ENCODE data around the gene GALNT12. TPM values are rescaled to one million over a fixed set of nuclear protein-coding genes. Genes with fewer than 3 reads are reported as not detected.

The GALNT12 gene
- total RNA-seq, 2 donors from 2014 or later: 4.1 to 5.5 TPM

DNA sequence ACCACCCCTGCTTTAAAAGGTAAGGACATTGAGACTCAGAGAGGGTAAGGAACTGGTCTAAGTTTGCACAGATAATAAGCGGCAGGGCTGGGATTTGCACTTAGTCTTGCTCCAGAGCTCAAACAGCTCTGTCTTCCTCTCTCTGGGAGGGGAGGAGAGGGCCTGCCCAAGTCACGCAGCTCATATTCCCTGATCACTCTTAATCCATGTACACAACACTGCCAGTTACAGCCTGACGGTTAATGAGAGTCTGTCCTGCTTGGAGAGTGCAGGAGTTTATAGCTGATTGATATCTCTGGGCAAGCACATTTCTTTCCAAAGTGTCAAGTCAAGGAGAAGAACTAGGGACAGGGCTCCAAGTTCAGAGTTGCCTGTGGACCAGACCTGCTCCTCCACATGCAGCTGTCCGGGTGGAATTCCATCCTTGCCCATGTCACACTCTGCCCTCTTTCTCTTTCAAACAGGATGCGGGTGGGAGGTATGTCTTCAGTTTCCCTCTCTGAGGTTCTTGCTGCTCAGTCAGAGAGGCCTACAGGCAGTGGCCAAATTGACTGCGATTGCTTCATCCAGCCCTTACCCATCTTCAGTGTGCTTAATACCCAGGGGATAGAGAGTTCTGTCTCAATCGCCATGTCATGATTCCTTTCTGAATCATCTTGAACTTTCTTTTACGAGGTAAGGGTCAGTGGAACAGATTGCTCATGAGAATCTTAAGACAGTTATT lies 54.5 kb downstream of the GALNT12 start:
- Mint-ChIP-seq H3K4me3 (no peak overlapping the region), H3K27me3 (peaks cover 32% of the 10 kb centered on the region), H3K9me3 (no peaks in the 10 kb centered on the region), H3K4me1 (no peaks in the 10 kb centered on the region), H3K36me3 (ENCODE audit: low read depth) (no peaks in the 10 kb centered on the region), H3K27ac (no peak overlapping the region)
- ATAC-seq (replicated peaks): no peak

DNA sequence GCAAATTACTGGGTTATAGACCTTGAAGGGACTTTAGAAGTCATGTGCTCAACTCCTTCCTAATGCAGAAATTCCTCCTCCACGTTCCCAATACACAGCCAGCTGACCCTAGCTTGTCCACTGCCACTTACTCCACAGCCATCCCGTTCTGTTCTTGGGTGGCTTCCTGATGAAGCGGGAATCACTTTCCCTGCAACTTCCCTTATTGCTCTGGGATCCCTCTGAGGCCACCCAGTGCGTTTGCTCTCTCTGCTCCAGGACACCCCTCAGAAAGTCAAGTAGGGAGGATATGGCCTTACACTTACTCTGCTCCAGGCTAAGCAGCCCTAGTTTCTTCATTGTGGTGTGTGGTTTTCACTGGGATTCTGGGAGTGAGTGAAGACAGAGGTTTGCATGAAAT lies 55.5 kb downstream of the GALNT12 start:
- Mint-ChIP-seq H3K36me3 (ENCODE audit: low read depth) (no peaks in the 10 kb centered on the region), H3K27me3 (peaks cover 27% of the 10 kb centered on the region), H3K4me3 (no peak overlapping the region), H3K4me1 (no peaks in the 10 kb centered on the region), H3K27ac (no peak overlapping the region), H3K9me3 (no peaks in the 10 kb centered on the region)
- no peak for ATAC-seq (replicated peaks)

DNA sequence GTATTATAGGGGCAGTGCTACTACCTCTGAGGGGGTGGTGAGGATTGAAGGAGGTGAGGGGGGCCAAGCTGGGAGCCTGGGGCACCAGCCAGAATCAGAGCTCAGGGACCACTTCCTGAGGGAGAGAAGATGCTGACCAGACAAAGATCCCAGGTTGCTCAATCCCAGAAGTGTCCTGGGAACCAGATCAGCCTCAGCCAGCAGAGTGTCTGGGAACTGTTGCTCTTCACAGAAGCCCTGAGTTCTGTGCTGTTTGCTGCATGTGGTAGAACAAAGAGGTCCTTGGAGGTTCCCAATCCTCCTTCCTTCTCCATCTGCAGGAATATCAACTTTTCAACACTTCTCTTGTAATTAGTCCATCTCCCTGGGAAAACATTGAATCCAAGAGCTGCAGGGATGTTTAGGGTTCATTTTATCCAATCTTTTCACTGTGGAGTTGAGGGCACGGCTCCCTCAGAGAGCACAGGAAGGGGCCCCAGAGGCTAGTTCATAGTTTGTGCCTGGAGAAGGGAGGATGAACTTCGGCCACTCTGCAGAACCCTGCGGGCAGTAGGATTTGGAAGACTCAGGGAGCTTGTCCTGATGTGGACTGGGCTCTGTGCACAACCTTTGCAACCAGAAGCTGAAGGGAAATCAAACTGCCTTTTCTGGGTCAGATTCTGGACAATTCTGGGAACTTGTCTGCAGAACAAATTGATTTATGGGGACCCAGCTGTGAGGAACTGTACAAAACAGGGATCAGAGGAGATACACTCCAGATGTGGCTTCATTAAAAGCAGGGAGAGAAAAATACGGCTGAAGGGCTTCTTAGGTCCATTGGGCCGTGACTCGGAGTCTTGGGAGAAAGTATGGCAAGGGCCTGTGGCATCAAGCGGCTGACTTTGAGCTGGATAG lies 57.1 kb downstream of the GALNT12 start:
- no peaks in the 10 kb centered on the region for H3K36me3 Mint-ChIP-seq (ENCODE audit: low read depth)

DNA sequence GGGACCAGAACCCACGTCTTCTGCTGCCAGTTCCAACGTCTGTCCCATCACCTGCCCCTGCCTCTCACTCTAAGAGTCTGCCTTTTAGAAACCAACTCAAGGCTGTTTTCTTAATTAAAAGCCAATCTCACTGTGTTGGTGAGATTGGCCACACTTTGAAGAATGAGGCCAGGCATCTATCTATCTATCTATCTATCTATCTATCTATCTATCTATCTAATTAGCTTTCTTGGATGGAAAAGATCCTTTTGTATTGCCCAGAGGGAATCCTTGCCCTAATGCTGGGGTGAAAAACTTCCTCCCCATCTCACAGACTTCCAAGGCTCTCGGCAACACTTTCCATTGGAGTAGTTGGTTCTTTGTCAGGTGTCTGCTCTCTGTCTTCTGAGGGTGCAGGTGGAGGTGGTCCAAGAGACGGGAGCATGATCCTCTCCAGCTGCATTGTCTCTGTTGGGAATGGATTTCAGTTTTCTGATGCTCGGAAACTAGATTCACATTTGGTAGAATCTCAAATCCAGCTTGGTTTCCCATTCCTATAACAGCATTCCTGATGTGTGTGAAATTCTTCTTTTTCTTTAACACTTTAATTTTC lies 57.9 kb downstream of the GALNT12 start:
- no peaks in the 10 kb centered on the region for H3K36me3 Mint-ChIP-seq (ENCODE audit: low read depth)
- H3K27ac Mint-ChIP-seq: no peak overlapping the region
- no peaks in the 10 kb centered on the region for H3K9me3 Mint-ChIP-seq
- peaks cover 17% of the 10 kb centered on the region for H3K27me3 Mint-ChIP-seq
- no peak for ATAC-seq (replicated peaks)
- H3K4me3 Mint-ChIP-seq: no peak overlapping the region
- H3K4me1 Mint-ChIP-seq: no peaks in the 10 kb centered on the region

More for the DNA sequence above, 57.1 kb downstream of the GALNT12 start:
- H3K27ac Mint-ChIP-seq: no peak overlapping the region
- H3K9me3 Mint-ChIP-seq: no peaks in the 10 kb centered on the region
- no peak for ATAC-seq (replicated peaks)
- H3K27me3 Mint-ChIP-seq: peaks cover 21% of the 10 kb centered on the region
- no peaks in the 10 kb centered on the region for H3K4me1 Mint-ChIP-seq
- no peak overlapping the region for H3K4me3 Mint-ChIP-seq

DNA sequence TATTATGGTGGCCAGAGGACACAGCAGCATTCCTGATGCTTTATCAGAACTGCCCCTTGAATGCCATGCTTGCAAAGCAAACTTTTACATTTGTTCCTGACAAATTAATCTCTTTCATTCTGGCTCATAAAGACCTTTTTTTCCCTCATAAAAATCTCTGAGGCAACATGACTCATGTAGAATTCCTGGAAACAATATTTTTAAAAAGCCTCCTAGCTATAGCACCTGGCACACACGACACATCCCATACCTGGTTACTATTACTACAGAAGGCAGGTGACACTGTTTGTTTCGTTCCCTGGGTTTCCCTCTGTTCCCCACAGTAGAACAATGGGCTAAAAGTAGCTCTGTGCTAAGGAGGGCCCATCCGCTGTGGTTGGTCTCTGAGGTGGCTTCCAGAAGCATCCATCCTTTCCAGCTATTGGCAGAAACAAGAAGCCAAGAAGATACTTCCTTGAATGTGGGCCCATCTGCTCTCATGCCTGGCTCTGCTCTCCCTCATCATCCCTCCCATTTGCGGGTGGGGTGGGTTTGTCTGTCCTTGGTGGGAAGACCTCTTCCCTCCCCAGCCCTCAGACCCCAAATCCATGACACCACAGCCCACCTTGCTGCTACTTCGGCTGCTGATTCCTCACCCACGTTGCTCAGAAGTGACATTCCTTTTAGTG lies 59.1 kb downstream of the GALNT12 start:
- H3K9me3 Mint-ChIP-seq: no peaks in the 10 kb centered on the region
- H3K4me3 Mint-ChIP-seq: no peak overlapping the region
- H3K36me3 Mint-ChIP-seq (ENCODE audit: low read depth): no peaks in the 10 kb centered on the region
- H3K27me3 Mint-ChIP-seq: peaks cover 23% of the 10 kb centered on the region
- ATAC-seq (replicated peaks): no peak
- no peaks in the 10 kb centered on the region for H3K4me1 Mint-ChIP-seq
- H3K27ac Mint-ChIP-seq: no peak overlapping the region

DNA sequence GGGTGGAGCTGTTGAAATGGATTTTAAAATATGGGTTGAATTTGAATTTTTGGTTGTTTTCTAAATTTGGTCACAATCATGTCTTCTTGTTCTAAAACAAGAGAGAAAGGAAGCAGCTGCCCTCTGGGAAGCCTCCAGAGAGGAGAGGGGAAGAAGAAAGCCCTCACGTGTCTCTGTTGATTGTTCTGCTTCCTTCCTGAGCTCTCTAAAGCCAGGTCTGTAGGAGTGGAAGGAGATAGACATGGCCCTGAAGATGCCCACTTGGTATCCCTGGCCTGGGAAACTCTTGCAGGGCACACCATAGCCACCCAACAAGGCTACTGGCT lies 59.6 kb downstream of the GALNT12 start:
- peaks cover 26% of the 10 kb centered on the region for H3K27me3 Mint-ChIP-seq
- no peaks in the 10 kb centered on the region for H3K4me1 Mint-ChIP-seq
- no peak overlapping the region for H3K4me3 Mint-ChIP-seq
- H3K9me3 Mint-ChIP-seq: no peaks in the 10 kb centered on the region
- H3K27ac Mint-ChIP-seq: no peak overlapping the region
- ATAC-seq (replicated peaks): no peak
- no peaks in the 10 kb centered on the region for H3K36me3 Mint-ChIP-seq (ENCODE audit: low read depth)

DNA sequence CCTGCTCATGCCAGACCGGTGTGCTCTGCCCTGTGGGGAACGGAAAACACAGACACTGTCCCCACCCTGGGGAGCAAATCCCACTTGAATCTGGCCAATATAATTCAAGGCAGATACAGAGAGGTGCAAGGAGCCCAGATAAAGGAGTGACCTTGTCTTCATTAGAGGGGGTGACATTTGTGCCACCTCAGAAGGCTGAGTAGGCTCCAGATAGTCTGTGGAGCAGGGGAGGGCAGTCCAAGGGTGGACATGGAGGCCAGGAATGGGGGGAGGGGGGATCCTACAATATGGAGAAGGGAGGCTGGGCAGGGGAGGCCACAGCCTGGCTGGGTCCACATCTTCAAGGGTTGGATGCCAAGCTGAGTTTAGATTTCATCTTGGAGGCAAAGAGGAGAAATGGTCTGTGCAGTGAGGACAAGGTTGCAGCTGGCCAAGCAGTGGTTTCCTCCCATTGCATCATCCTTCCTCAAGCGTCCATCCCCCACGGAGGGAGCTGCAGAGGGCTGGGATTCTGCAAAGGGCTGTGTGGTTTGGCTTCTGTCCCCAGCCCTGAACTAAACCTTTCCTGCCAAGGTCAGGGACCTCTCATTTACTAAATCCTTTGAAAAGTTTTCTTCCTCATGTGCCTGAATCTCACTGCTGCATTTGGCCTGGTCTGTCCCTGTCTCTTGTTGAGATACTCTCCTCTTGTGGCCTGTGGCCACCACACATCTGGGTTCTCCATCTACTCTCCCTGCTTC lies 60.1 kb downstream of the GALNT12 start:
- Mint-ChIP-seq H3K9me3 (no peaks in the 10 kb centered on the region), H3K4me1 (no peaks in the 10 kb centered on the region), H3K4me3 (no peak overlapping the region), H3K36me3 (ENCODE audit: low read depth) (no peaks in the 10 kb centered on the region), H3K27me3 (peaks cover 28% of the 10 kb centered on the region), H3K27ac (no peak overlapping the region)
- no peak for ATAC-seq (replicated peaks)

DNA sequence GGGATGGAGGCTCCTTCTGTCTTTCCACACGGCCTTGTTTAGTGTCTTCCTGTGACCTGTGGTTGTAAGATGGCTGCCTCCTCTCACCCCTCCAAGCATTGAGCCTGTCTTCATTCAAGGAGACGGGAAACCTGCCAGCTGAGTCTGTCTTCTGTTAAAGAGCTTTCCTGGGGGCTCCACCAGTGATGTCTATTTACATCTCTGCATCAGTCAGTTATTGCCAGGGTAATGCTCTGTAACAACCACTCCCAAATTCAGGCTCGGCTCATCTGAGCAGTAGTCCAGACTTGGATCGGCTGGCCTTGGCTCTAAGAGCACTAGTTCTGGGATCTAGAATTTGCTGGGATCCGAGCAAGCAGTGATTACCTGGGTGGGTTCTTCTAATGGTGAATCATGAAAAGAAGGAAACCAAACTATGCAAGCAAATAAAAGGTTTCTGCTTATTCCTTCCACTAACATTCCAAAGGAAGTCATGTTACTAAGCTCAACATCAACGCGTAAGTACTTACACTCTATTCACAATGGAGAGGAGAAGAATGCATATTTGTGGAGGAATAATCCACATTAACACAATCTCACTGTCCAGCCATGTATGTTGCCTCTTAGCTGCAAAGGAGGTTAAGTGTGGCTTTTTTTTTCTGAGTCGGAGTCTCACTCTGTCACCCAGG lies 61.7 kb downstream of the GALNT12 start:
- Mint-ChIP-seq H3K27me3 (peaks cover 22% of the 10 kb centered on the region), H3K9me3 (no peaks in the 10 kb centered on the region), H3K4me3 (no peak overlapping the region), H3K36me3 (ENCODE audit: low read depth) (no peaks in the 10 kb centered on the region), H3K27ac (no peak overlapping the region), H3K4me1 (no peaks in the 10 kb centered on the region)
- ATAC-seq (replicated peaks): no peak

DNA sequence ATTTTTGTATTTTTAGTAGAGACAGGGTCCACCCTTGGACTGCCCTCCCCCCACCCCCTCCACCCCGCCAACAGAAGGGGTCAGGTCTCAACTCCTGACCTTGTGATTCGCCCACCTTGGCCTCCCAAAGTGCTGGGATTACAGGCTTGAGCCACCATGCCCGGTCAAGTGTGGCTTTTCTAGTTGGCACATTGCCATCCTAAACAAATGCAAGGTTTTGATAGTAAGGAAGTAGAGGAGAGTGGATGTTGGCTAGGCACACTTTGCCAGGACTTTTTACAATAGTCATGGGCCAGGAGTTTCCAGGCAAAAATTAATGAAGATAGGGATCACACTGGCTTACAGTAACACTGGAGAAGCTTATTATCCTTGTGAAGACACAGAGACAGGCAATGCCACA lies 62.4 kb downstream of the GALNT12 start:
- Mint-ChIP-seq H3K4me3 (no peak overlapping the region), H3K9me3 (no peaks in the 10 kb centered on the region), H3K27me3 (peaks cover 19% of the 10 kb centered on the region), H3K36me3 (ENCODE audit: low read depth) (no peaks in the 10 kb centered on the region), H3K4me1 (no peaks in the 10 kb centered on the region), H3K27ac (no peak overlapping the region)
- ATAC-seq (replicated peaks): no peak

DNA sequence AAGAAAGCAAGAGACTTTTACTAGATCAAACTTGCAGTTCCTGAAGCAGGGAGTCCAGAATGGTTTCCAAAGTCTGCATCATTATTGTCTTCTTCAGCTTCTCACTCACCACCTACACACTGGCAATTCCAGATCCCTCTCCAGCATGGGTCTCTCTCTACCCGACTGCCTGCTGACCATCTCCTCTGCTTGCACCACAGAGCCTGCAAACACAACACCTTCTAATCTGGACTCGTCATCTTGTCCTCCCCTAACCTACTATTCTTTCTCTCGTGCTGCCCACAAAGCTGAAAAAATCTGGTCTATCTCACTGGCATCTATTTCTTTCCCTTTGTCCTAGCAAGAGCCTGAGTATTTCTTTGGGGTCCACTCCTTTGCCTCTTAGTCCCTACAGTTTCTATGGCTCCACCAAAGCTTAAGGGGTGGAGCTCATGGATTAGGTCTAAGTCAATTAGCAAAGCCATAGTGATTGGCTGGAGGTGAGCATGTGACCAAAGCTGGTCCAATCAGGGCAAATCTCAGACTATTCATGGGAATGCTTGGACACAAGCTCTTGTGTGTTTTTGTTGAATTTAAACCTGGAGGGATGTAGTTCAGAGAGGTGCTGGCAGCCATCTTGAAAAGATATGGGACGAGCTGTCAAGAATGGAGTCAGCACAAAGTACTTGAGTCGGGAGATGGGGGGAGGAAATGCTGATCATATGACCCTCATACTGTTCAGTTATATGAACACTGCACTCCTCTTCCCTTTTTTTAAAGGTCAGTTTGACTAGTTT lies 63.5 kb downstream of the GALNT12 start:
- no peaks in the 10 kb centered on the region for H3K4me1 Mint-ChIP-seq

DNA sequence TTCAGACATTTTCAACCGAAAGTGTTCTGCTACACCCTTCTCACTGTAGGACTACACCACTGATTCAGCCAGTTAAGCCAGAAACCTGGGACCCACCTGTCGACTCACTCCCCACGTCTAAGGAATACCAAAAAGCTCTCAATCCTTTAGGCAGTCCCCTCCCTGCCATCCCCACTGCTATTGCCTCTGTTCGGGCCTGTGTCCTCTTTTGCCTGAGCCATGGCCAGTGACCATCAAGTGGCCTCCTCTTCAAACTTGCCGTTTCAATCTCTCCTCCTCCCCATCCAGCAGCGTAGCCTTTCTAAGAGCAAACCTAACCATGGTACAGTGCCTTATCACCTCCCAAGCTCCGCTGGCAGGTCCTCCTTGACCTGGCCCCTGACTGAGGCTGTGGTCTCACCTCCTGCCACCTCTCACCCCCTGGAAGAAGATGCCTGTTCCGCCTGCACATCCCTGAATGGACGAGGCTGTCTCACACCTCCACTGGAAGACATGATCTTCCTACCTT lies 64.1 kb downstream of the GALNT12 start:
- H3K27ac Mint-ChIP-seq: no peak overlapping the region
- peaks cover 15% of the 10 kb centered on the region for H3K27me3 Mint-ChIP-seq
- no peak overlapping the region for H3K4me3 Mint-ChIP-seq
- ATAC-seq (replicated peaks): no peak
- no peaks in the 10 kb centered on the region for H3K9me3 Mint-ChIP-seq
- no peaks in the 10 kb centered on the region for H3K4me1 Mint-ChIP-seq
- H3K36me3 Mint-ChIP-seq (ENCODE audit: low read depth): no peaks in the 10 kb centered on the region

More for the DNA sequence above, 63.5 kb downstream of the GALNT12 start:
- H3K9me3 Mint-ChIP-seq: no peaks in the 10 kb centered on the region
- no peak overlapping the region for H3K4me3 Mint-ChIP-seq
- no peak for ATAC-seq (replicated peaks)
- no peaks in the 10 kb centered on the region for H3K36me3 Mint-ChIP-seq (ENCODE audit: low read depth)
- H3K27ac Mint-ChIP-seq: no peak overlapping the region
- peaks cover 15% of the 10 kb centered on the region for H3K27me3 Mint-ChIP-seq

DNA sequence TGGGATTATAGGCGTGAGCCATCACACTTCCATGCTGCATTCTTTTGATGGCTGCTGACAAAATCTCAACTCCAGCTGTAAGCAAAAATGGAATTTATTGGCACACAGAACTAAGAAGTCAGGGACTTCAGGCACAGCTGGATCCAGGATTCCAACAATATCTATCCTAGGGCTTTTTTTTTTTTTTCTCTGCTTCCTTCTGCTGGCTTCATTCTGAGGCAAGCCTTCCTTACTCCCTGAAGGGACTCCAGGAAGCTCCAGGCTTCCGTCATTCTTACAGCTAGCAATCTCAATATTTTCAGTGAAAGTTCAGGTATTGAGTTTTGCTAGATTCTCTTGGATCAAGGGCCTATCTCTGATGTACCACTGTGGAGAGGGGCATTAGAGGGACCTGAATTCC lies 66.1 kb downstream of the GALNT12 start:
- H3K27me3 Mint-ChIP-seq: peaks cover 10% of the 10 kb centered on the region
- H3K27ac Mint-ChIP-seq: no peak overlapping the region
- no peaks in the 10 kb centered on the region for H3K36me3 Mint-ChIP-seq (ENCODE audit: low read depth)
- ATAC-seq (replicated peaks): no peak
- no peak overlapping the region for H3K4me3 Mint-ChIP-seq
- H3K9me3 Mint-ChIP-seq: no peaks in the 10 kb centered on the region
- no peaks in the 10 kb centered on the region for H3K4me1 Mint-ChIP-seq

DNA sequence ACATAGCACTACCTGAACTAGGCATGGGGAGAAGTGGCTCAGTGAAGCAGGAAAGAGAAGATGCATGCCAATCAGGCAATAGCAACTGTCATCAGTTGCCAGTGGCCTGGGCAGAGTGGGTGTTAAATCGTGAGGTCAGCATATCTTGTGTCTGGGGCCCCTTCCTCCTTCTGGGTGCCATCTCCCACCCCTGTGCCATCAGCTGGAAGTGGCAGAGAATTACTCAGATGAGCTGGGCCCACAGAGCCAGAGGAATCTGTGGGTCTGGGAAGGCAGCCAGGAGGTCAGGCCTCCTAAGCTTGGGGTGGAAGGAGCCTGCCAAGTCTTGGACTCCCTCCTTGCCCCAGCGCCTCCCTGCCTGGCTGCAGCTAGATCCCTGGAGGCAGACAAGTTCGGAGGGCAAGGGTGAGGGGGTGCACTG lies 66.5 kb downstream of the GALNT12 start:
- ATAC-seq (replicated peaks): no peak
- Mint-ChIP-seq H3K4me1 (no peaks in the 10 kb centered on the region), H3K36me3 (ENCODE audit: low read depth) (no peaks in the 10 kb centered on the region), H3K9me3 (no peaks in the 10 kb centered on the region), H3K4me3 (no peak overlapping the region), H3K27me3 (peaks cover 10% of the 10 kb centered on the region), H3K27ac (no peak overlapping the region)
